ENCODE measurements around the gene INF2. TPM values are rescaled to one million over a fixed set of nuclear protein-coding genes. Genes with fewer than 3 reads are reported as not detected.
A peak's percentile ranks its signal among the peaks of the same experiment; 100 is the strongest.
"Not testable (repeated sequence)": the region's sequence is repeated elsewhere in the genome, so short reads cannot be mapped to it uniquely, and the experiment has no call there.

Gene INF2
- polyA plus RNA-seq (ENCODE audit: insufficient read length in 12 of 12): 10 to 100 TPM in 11 of 12 donors, not detected in 1; 28.8 to 60.9 (median 40.2) TPM
- long read RNA-seq, donor 1, full-length matches to known transcripts: 6 of 59 reads
- long read RNA-seq, donor 1, partial matches to known transcripts: 53 of 59 reads
- long read RNA-seq, donor 1, other reads (novel, unspliced or antisense): 0 of 59 reads
- long read RNA-seq, donor 2, partial matches to known transcripts: 19 of 20 reads
- long read RNA-seq, donor 2, other reads (novel, unspliced or antisense): 0 of 20 reads
- long read RNA-seq, donor 3, full-length matches to known transcripts: 2 of 2 reads
- long read RNA-seq, donor 3, partial matches to known transcripts: 0 of 2 reads
- long read RNA-seq, donor 3, other reads (novel, unspliced or antisense): 0 of 2 reads
- long read RNA-seq, donor 4, partial matches to known transcripts: 10 of 12 reads
- long read RNA-seq, donor 4, other reads (novel, unspliced or antisense): 0 of 12 reads
- long read RNA-seq, donor 5, partial matches to known transcripts: 45 of 46 reads
- long read RNA-seq, donor 5, other reads (novel, unspliced or antisense): 0 of 46 reads
- long read RNA-seq, donor 6, partial matches to known transcripts: 6 of 7 reads
- long read RNA-seq, donor 6, other reads (novel, unspliced or antisense): 0 of 7 reads
- long read RNA-seq, donor 7, partial matches to known transcripts: 21 of 21 reads
- long read RNA-seq, donor 7, other reads (novel, unspliced or antisense): 0 of 21 reads
- long read RNA-seq, donor 8, transcript INF2-204 (5 exons, 1,689 nt): major isoform, 7 of 39 reads
- long read RNA-seq, donor 8, partial matches to known transcripts: 32 of 39 reads
- long read RNA-seq, donor 8, other reads (novel, unspliced or antisense): 0 of 39 reads
- long read RNA-seq, donor 9: 0 reads
- long read RNA-seq, donor 10, partial matches to known transcripts: 0 of 1 reads
- long read RNA-seq, donor 10, other reads (novel, unspliced or antisense): 0 of 1 reads
- long read RNA-seq, donor 11, full-length matches to known transcripts: 4 of 10 reads
- long read RNA-seq, donor 11, partial matches to known transcripts: 6 of 10 reads
- long read RNA-seq, donor 11, other reads (novel, unspliced or antisense): 0 of 10 reads

DNA sequence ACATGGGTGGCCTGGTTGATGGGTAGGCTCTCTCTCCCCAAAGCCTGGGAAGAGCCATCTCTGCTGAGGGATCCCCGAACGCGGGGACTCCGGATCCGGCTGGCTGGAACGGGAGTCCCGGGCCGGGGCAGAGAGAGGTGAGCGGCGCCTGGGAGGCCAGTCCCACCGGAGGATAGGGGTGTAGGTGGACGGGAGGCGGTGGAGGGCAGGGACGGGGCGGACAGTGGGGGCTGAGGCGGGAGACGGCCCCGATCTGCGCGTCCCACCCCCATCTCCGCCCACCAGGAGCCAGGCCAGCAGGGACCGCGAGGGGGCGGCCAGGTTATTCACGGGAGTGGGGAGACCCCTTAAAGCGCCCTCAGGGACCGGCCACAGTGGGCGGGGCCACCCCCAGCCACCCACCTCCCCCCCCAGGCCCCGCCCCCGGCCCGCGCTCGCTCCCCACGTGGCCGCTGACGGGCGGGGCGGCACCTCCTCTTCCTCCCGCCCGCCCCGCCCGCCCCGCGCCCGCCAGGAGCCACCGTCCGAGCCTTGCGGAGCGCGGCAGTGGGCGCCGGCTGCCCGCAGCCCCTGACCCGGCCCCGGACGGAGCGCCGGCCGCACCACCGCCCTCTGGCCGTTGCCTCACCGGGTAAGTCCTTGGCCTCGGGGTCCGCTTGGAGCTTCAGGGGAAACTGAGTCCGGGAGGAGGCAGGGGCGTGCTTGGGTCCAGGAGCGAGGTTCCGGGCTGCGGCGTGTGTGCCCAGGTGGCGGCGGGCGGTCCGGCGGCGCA is at the start of gene INF2:
Gene INF2, plus strand, starts transcription at position 510 of the 772 bp plus-strand sequence. CDS start 11,748 bp downstream, outside the sequence.
- DNase-seq: no peak

DNA sequence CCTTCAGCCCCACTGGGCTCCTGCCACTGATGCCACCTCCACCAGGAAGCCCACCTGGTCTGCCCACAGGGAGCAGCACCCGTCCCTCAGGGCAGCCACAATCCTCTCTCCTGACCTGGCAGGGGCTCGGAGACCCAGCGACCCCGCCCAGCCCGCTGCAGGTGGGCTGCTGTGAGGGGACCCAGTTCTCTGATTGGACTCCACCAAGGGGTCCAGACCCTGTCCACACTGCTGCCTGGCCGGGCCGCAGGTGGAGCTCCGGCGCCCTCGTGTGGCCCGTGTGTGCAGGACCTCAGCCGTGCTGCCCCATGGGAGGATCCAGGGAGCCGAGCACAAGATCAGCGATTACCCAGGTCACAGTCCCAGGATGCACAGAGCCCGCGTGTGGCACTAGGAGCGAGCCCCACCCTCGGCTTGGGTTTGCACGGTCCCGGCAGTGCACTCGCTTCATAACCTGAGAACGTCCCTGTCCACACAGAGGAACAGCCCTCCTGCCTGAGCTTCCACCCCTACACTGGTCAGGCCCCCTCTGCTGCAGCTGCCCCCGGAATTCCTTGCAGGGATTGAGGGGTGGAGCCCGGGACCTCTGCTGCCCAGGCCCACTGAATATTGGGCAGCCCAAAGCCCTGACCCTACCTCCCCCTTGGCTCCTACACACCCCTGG is 49.4 kb upstream of the INF2 start:
- DNase-seq: peak; percentile 45

DNA sequence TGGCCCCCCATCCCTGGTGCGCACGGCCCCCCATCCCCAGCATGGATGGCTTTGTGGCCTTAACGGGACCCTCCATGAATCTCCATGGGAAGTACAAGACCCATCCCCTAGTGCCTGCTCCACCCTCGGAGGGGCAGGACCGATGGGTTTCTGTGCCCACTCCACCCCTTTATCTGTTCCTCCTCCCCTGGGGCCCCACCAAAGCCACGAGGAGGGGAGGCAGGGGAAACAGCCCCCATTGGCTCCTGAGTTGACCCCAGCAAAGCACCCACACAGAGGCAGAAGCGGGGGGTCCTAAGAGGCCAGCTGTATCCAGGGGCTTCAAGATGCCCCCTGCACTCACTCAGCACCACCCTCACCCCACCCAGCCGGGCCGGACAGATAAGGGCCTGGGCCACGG is 48.7 kb upstream of the INF2 start:
- DNase-seq: no peak

GRCh38 chr14:104641753-104642539 is 47.5 kb upstream of the INF2 start:
- DNase-seq: no peak

DNA sequence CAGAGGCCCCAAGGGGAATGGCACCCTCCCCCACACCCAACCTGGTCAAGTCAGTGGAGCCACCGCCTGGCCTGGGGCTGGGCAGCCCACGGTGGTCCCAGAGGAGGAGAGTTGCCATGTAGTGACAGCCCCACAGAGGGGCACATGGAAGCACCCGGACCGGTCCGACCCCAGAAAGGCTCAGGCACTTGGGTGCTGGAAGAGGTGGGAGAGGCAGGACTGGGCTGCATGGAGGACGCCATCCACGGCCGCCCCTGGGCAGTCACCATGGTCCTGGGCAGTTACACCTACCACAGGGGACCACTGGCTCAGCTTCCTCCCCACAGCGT is 46.9 kb upstream of the INF2 start:
- DNase-seq: no peak

- no peak for DNase-seq
These were observed 46.1 kb upstream of the INF2 start for GRCh38 chr14:104643306-104643705.

DNA sequence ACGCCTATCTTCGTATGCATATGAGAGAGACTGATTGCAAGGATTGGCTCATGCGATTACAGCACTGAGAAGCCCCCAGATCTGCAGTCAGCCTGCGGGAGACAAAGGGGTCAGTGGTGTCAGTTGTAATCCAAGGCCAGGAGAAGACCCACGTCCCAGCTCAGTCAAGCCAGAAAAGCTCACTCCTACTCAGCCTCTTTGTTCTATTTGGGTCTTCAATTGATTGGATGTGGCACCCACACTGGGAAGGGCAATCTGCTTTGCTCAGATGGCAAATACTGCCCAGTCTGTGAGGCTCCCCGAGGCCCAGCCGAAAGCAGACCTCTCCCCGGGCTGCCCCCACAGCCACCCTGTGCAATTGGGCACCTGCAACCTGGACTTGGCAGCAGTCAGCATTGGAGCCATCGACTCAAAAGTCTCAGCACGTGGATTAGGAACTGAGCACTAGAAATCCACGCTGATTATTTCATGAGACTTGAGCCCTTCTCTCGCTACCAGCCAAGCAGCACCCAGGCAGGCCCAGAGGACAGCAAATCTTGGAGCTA is 45.3 kb upstream of the INF2 start:
- no peak for DNase-seq

GRCh38 chr14:104644656-104645378 is 44.6 kb upstream of the INF2 start:
- no peak for DNase-seq

DNA sequence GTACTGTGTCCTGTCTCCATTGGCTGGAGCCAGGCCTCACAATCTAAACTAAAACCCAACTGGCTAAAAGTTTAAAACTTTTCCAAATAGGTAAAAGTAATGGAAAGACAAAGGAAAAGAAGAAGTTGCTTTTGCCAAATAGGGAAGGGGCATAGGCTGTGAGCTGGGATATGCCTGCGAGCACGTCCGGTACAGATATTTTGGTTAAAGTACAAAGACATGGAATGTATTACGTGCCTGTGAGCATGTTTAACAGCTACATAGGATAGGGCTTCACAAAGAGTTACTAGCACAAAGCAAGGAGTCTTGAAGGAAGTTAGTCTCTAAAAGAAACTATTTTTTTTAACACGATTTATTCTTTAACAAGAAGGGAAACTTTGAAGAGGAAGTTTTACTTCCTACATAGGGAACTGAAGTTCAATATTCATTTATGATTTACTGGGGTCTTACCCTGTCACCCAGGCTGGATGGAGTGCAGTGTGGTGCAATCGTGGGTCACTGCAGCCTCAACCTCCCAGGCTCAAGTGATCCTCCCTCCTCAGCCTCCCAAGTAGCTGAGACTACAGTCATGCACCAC is 41.9 kb upstream of the INF2 start:
- no peak for DNase-seq

- DNase-seq: peak; percentile 79
These were observed 39.1 kb upstream of the INF2 start for GRCh38 chr14:104650057-104650980.

- no peak for DNase-seq
These were observed 38.2 kb upstream of the INF2 start for GRCh38 chr14:104650981-104651875.

GRCh38 chr14:104651876-104652260 is 37.5 kb upstream of the INF2 start:
- DNase-seq: no peak

DNA sequence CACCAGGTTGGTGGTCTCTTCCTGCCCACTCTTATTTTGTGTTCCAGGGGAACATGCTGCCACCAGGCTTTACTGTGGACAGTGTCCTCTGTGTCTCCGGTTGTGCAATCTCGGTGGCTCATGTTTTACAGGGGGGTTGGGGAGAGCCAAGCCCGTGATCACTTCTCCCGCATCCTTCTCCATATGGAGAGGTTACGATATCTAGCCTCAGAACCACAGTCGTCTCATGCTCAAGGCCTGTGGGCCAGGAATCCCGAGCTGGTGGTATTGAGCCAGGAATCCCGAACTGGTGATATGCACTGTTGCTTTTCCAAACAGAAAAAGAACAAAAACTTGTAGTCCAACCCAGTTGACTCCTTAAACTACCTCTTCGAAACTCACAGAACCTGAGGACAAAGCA is 37.0 kb upstream of the INF2 start:
- no peak for DNase-seq

- not testable (repeated sequence) for DNase-seq
These were observed 36.1 kb upstream of the INF2 start for GRCh38 chr14:104653130-104653920.

DNA sequence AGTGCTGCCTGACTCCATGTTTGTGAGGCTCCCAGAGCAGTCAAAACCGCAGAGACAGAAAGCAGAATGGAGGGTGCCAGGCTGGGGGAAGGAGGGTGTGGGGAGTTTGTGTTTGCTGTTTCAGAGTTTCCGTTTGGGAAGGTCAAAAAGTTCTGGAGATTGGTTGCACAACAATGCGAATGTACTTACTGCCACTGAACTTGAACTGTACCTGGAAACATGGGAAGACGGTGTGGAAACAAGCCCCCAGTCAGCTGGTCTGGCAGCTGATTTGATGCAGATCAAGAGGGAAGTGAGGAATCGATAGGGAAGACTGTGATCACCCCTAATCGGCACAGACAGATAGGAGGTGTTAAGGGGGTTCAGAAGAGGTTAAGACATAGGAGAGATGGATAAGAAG is 35.3 kb upstream of the INF2 start:
- no peak for DNase-seq
